A549 (cell line): ENCODE data around the gene ABHD2.

Source experiments
- CEBPB ChIP-seq, 2 experiments: fragments of >200 bp in 1 of 2; sonication (Bioruptor Twin) in 1 of 2; formaldehyde crosslinking in 1 of 2; IDR thresholded peaks; 2 replicates each; pipeline ENCODE4 v1.6.1; 2012 to 2016
- CHD2 ChIP-seq: fragments of 150-350 bp; IDR thresholded peaks from 2 replicates; pipeline ENCODE4 v1.6.1; 2014; ENCODE audit warnings: low read length; ENCODE audit not compliant: partially characterized antibody
- CTCF ChIP-seq: fragments of >200 bp; sonication (Bioruptor Twin); formaldehyde crosslinking; IDR thresholded peaks from 3 replicates; pipeline ENCODE4 v1.5.1; 2016
- EP300 ChIP-seq, 2 experiments: fragments of >200 bp; sonication (Bioruptor Twin); formaldehyde crosslinking; IDR thresholded peaks; 2 replicates in 1 of 2; 3 replicates in 1 of 2; pipeline ENCODE4 v1.6.1; 2016 to 2017
- KDM1A ChIP-seq: fragments of 200-600 bp; sonication (generic); IDR thresholded peaks from 2 replicates; pipeline ENCODE4 v1.6.1; 2016; ENCODE audit warnings: low read depth, mild to moderate bottlenecking
- MAFK ChIP-seq: fragments of 450-650 bp; IDR thresholded peaks from 2 replicates; pipeline ENCODE4 v1.6.1; 2014; ENCODE audit not compliant: partially characterized antibody
- MYC ChIP-seq: IDR thresholded peaks from 2 replicates; pipeline ENCODE4 v1.6.1; 2012; ENCODE audit warnings: mild to moderate bottlenecking, inconsistent platforms, low read length, improper control_type of control experiment, borderline replicate concordance
- POLR2A ChIP-seq: IDR thresholded peaks from 2 replicates; pipeline ENCODE4 v1.6.1; 2012; ENCODE audit warnings: mild to moderate bottlenecking, low read length
- RARB ChIP-seq: fragments of 250-450 bp; sonication (Bioruptor Pico); IDR thresholded peaks from 2 replicates; pipeline ENCODE4 v1.8.0; 2021; ENCODE audit warnings: mild to moderate bottlenecking, moderate library complexity
- ZC3H11A ChIP-seq: fragments of 450-650 bp; IDR thresholded peaks from 2 replicates; pipeline ENCODE4 v1.6.1; 2014; ENCODE audit warnings: antibody characterized with exemption, mild to moderate bottlenecking
- TF ChIP-seq, protein P1 (sequence below): fragments of 150-350 bp; IDR thresholded peaks from 2 replicates; pipeline ENCODE4 v1.6.1; 2014; ENCODE audit warnings: low read depth, mild to moderate bottlenecking, low read length

GRCh38 chr15:89112341-89112971 is 24.2 kb downstream of the ABHD2 start:
- TF ChIP-seq CTCF = no peak
- no peak for TF ChIP-seq POLR2A
- no peak for TF ChIP-seq MAFK
- TF ChIP-seq RARB (CRISPR knock-in tag) = no peak
- TF ChIP-seq EP300 (IDR thresholded peaks at IDR 0.05) = 0 out of 5 replicates have a peak, but pooled peaks of 1 of the 2 experiments have one; percentile 16
- TF ChIP-seq, protein P1, sequence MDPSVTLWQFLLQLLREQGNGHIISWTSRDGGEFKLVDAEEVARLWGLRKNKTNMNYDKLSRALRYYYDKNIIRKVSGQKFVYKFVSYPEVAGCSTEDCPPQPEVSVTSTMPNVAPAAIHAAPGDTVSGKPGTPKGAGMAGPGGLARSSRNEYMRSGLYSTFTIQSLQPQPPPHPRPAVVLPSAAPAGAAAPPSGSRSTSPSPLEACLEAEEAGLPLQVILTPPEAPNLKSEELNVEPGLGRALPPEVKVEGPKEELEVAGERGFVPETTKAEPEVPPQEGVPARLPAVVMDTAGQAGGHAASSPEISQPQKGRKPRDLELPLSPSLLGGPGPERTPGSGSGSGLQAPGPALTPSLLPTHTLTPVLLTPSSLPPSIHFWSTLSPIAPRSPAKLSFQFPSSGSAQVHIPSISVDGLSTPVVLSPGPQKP = no peak
- TF ChIP-seq MYC = no peak
- TF ChIP-seq CHD2 = no peak
- TF ChIP-seq CEBPB (IDR thresholded peaks at IDR 0.05) = no peak
- no peak for TF ChIP-seq ZC3H11A
- TF ChIP-seq KDM1A = no peak
